Rectal smooth muscle tissue (tissue), 1 donor: ENCODE measurements around the gene SLC7A4.
"Not testable (repeated sequence)": the region's sequence is repeated elsewhere in the genome, so short reads cannot be mapped to it uniquely, and the experiment has no call there.

ENCODE experiments used
- H3K27ac ChIP-seq: one replicate; pipeline ENCODE4 v1.7.0; 2013; ENCODE audit warnings: low read depth, low read length, inconsistent platforms
- H3K27me3 ChIP-seq: one replicate; pipeline ENCODE4 v1.7.0; 2013; ENCODE audit warnings: low read length; ENCODE audit not compliant: control insufficient read depth, insufficient read depth
- H3K36me3 ChIP-seq: one replicate; pipeline ENCODE4 v1.7.0; 2013; ENCODE audit warnings: low read length; ENCODE audit not compliant: control insufficient read depth, insufficient read depth
- H3K4me1 ChIP-seq: one replicate; pipeline ENCODE4 v1.7.0; 2013; ENCODE audit warnings: low read length; ENCODE audit not compliant: control insufficient read depth, insufficient read depth
- H3K4me3 ChIP-seq: one replicate; pipeline ENCODE4 v1.7.0; 2013; ENCODE audit warnings: low read length
- H3K9ac ChIP-seq: one replicate; pipeline ENCODE4 v1.7.0; 2013; ENCODE audit warnings: low read length

SLC7A4 gene

GRCh38 chr22:21032037-21032867 is at the start of gene SLC7A4:
Gene SLC7A4, minus strand, starts transcription at chr22:21032561. Its CDS starts 749 bp downstream, at chr22:21031812.
- H3K9ac ChIP-seq = no peak within 1 kb of the TSS
- no peaks in the 10 kb centered on the region for H3K36me3 ChIP-seq
- H3K4me1 ChIP-seq = no peaks in the 10 kb centered on the region
- peaks cover 12% of the 10 kb centered on the region for H3K27me3 ChIP-seq
- H3K4me3 ChIP-seq = peak within 1 kb of the TSS; percentile 50
- H3K27ac ChIP-seq = no peak within 1 kb of the TSS

DNA sequence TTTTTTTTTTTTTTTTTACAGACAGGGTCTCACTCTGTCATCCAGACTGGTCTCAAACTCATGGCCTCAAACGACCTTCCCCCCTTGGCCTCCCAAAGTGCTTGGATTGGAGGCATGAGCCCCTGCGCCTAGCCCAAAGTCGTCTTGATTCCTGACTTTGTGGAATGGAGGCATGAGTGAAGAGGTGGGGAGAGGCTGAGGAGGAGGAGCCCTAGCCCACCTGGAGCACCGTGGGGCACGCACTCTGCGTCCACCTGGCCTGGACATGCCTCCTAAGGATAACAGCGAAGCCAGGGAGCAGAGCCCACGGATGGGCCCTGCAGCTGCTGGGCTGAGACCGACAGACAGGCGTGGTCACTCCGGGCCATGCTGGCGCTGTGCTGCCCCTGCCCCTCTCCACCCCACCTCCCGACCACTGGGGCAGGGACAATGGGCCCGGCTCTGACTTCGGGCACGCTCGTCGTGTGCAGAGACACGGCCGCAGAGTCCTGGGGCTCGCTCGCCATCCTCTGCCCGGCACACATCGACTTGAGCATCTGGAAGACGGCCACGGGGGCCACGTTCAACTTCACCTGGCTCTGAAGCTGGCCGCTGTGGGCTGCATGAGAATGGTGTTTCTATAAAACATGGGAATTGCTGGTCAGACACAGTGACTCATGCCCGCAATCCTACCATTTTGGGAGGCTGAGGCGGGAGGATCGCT is 48.2 kb upstream of the SLC7A4 start:
- Histone ChIP-seq H3K4me3 (no peak overlapping the region), H3K36me3 (no peaks in the 10 kb centered on the region), H3K27me3 (no peaks in the 10 kb centered on the region), H3K9ac (no peak overlapping the region), H3K4me1 (no peaks in the 10 kb centered on the region), H3K27ac (no peak overlapping the region)

DNA sequence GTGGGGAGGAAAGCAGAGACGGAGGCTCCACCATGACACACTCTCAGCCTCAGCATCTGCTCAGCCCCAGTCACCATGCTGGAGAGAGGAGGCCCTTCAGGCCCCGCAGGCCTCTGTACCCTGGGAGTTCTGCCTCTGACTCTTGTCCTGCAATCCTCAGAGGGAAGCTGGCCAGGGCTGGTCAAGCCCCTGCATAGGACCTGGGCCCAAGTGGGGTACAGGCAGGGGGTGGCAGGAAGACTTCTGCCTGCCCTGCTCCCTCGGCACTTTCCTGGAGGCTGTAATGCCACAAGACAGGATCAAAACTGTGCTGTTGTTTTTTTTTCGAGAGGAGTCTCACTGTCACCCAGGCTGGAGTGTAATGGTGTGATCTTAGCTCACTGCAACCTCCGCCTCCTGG is 47.1 kb upstream of the SLC7A4 start:
- Histone ChIP-seq H3K4me3 (no peak overlapping the region), H3K36me3 (no peaks in the 10 kb centered on the region), H3K27ac (no peak overlapping the region), H3K4me1 (no peaks in the 10 kb centered on the region), H3K9ac (no peak overlapping the region), H3K27me3 (no peaks in the 10 kb centered on the region)

GRCh38 chr22:21078916-21079315 is 46.6 kb upstream of the SLC7A4 start:
- Histone ChIP-seq H3K36me3 (no peaks in the 10 kb centered on the region), H3K27ac (no peak overlapping the region), H3K9ac (no peak overlapping the region), H3K4me1 (no peaks in the 10 kb centered on the region), H3K4me3 (no peak overlapping the region), H3K27me3 (peaks cover under 1% of the 10 kb centered on the region)

GRCh38 chr22:21077884-21078508 is 45.6 kb upstream of the SLC7A4 start:
- Histone ChIP-seq H3K27me3 (peaks cover 2% of the 10 kb centered on the region), H3K4me1 (no peaks in the 10 kb centered on the region)

DNA sequence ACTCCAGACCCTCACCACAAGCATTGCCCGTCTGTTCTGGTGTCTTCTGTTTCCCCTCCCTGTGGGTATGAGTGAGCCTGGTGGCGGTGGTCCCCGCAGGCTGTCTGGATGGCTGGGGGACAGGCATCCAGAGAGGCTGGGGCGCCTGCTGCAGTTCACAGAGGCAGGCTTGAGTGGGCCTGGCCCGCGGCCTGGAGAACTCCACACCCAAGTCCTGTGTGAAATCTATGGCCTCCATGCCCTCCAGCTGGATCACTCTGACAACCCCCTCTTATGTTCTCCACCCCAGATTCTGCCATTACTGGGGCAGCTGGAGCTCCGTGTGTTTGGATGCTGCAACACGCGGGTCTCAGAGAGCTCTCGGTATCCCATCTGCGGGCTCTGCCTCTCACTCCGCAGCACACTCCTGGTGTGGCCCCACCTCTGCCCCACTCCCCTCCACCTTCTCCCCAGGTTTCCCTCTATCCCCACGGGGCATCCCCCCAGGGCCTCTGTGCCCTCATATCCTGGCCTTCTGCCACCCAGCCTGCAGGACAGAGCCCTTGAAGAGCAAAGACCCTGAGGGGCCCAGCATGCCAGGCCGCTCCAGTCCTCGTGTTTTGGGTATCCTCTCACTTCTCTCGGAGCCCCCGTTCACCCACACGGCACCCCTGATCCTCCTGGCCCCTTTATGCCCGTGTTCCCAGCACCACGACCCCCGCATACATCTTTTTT is 44.7 kb upstream of the SLC7A4 start:
- H3K27me3 ChIP-seq = peaks cover 2% of the 10 kb centered on the region

More at GRCh38 chr22:21077884-21078508, 45.6 kb upstream of the SLC7A4 start:
- H3K4me3 ChIP-seq = no peak overlapping the region
- no peak overlapping the region for H3K27ac ChIP-seq
- H3K9ac ChIP-seq = no peak overlapping the region
- H3K36me3 ChIP-seq = no peaks in the 10 kb centered on the region

GRCh38 chr22:21075516-21076138 is 43.3 kb upstream of the SLC7A4 start:
- no peaks in the 10 kb centered on the region for H3K4me1 ChIP-seq

More for the DNA sequence above, 44.7 kb upstream of the SLC7A4 start:
- no peaks in the 10 kb centered on the region for H3K4me1 ChIP-seq
- no peak overlapping the region for H3K27ac ChIP-seq
- no peak overlapping the region for H3K9ac ChIP-seq
- no peaks in the 10 kb centered on the region for H3K36me3 ChIP-seq
- no peak overlapping the region for H3K4me3 ChIP-seq

GRCh38 chr22:21074102-21074715 is 41.8 kb upstream of the SLC7A4 start:
- H3K36me3 ChIP-seq = no peaks in the 10 kb centered on the region
- no peaks in the 10 kb centered on the region for H3K4me1 ChIP-seq
- no peak overlapping the region for H3K27ac ChIP-seq
- no peak overlapping the region for H3K4me3 ChIP-seq
- peaks cover 2% of the 10 kb centered on the region for H3K27me3 ChIP-seq
- H3K9ac ChIP-seq = no peak overlapping the region

More at GRCh38 chr22:21075516-21076138, 43.3 kb upstream of the SLC7A4 start:
- H3K4me3 ChIP-seq = no peak overlapping the region
- H3K36me3 ChIP-seq = no peaks in the 10 kb centered on the region
- H3K27ac ChIP-seq = no peak overlapping the region
- no peak overlapping the region for H3K9ac ChIP-seq
- H3K27me3 ChIP-seq = peaks cover 2% of the 10 kb centered on the region

DNA sequence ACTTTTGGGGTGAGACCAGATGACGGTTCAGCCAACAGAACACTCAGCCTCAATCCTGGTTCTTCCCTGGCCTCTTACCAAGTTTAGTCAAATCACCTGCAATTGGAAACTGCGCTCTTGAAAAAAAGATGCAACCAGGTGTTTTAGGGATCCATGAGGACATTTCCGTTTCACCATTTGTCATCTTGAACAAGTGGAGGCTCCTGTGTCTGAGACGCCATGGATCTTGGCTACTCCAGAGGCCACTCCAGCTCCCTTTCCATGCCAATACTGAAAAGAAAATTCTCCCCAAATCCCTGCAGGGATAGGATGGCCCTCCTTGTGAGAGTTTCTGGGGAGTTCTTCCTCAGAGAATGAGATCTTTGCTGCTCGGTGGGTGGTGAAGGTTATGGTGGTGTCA is 41.1 kb upstream of the SLC7A4 start:
- Histone ChIP-seq H3K4me3 (no peak overlapping the region), H3K4me1 (no peaks in the 10 kb centered on the region), H3K27me3 (peaks cover 2% of the 10 kb centered on the region), H3K36me3 (no peaks in the 10 kb centered on the region), H3K9ac (no peak overlapping the region), H3K27ac (no peak overlapping the region)

DNA sequence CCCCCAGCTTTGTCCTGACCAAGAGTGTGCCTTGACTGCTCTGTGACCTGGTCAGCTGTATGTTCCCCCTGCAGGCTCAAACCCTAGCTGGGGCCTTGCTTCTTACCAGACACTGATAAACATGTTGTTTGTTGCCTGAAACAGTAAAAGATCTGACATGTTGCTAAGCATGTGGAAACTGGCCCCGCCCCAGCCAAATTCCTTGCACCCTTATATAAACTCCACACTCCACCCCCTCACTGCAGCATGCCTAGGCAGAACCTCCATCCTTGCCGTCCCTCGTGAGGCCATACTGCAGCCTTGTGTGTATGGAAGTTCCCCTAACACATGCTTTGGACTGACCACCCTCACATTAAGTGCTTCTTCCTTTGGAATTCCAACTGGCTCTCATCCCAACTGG is 40.7 kb upstream of the SLC7A4 start:
- H3K27me3 ChIP-seq = peaks cover 2% of the 10 kb centered on the region
- no peaks in the 10 kb centered on the region for H3K4me1 ChIP-seq
- H3K36me3 ChIP-seq = no peaks in the 10 kb centered on the region
- H3K27ac ChIP-seq = no peak overlapping the region
- H3K4me3 ChIP-seq = no peak overlapping the region
- no peak overlapping the region for H3K9ac ChIP-seq

DNA sequence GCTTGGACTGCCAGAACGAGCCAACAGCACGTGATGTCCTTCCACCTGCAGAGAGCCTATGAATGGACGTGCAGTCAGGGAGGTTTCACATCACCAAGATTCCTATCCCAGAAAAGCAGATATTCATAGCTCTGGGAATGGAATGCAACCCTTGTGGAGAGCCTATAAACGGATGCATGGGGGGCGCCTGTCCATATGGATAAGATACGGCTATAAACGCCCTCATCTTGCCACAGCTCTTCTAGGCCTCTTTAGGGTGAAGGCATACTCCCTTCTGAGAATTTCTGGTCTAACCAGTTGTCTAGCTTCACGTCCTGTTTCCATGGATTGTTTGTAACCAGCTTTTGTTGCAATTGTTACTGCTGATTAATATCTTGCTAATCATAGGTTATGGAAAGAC is 39.4 kb upstream of the SLC7A4 start:
- H3K4me3 ChIP-seq, H3K9ac ChIP-seq, H3K36me3 ChIP-seq, H3K27ac ChIP-seq, H3K4me1 ChIP-seq, H3K27me3 ChIP-seq: not testable (repeated sequence)
